NCI-H460 (cell line): Measurements from ENCODE around the gene DIS3L2. TPM values are rescaled to one million over a fixed set of nuclear protein-coding genes. Genes with fewer than 3 reads are reported as not detected.

Experiments
- DNase-seq: peaks from one replicate; pipeline ENCODE4 v3.0.0-alpha.2; 2016; ENCODE audit warnings: low read depth; ENCODE audit errors: extremely low read depth
- polyA plus RNA-seq: library from polyadenylated mRNA; depleted of rRNA; stranded (reverse); fragments of >200 nt; gene quantifications from 2 replicates; pipeline ENCODE4 v1.2.3, GENCODE V29; 2014; cell fraction: nucleus; rRNA removed
- total RNA-seq: library from RNA; depleted of rRNA; stranded (reverse); fragments of >200 nt; shearing (Covaris generic); gene quantifications from 2 replicates; pipeline ENCODE4 v1.2.3, GENCODE V29; 2014; rRNA removed

The DIS3L2 gene
- total RNA-seq, result 23.1 and 26.0 TPM in 2 replicates
- polyA plus RNA-seq, result 43.1 and 54.3 TPM in 2 replicates

- peak; percentile 64 for DNase-seq
Observed at GRCh38 chr2:231961349-231962166, at the start of gene DIS3L2. Gene DIS3L2, plus strand, starts transcription at chr2:231961713. Its CDS starts 53,215 bp downstream, at chr2:232014928.

GRCh38 chr2:231914077-231914690, 47.3 kb upstream of the DIS3L2 start:
- no peak for DNase-seq

- DNase-seq, result no peak
Observed at GRCh38 chr2:231917280-231918066, 44.0 kb upstream of the DIS3L2 start.

GRCh38 chr2:231918501-231919330, 42.8 kb upstream of the DIS3L2 start:
- DNase-seq, result no peak

GRCh38 chr2:231919341-231920035, 42.0 kb upstream of the DIS3L2 start:
- no peak for DNase-seq

- DNase-seq, result no peak
Observed at GRCh38 chr2:231920366-231920765, 41.1 kb upstream of the DIS3L2 start.

GRCh38 chr2:231920795-231921194, 40.7 kb upstream of the DIS3L2 start:
- DNase-seq, result no peak

- DNase-seq, result no peak
Observed at GRCh38 chr2:231922311-231923009, 39.1 kb upstream of the DIS3L2 start.

- DNase-seq, result no peak
Observed at GRCh38 chr2:231923010-231923344, 38.5 kb upstream of the DIS3L2 start.

GRCh38 chr2:231923951-231924888, 37.3 kb upstream of the DIS3L2 start:
- DNase-seq, result no peak

- no peak for DNase-seq
Observed at GRCh38 chr2:231924889-231925275, 36.6 kb upstream of the DIS3L2 start.

GRCh38 chr2:231925303-231926179, 36.0 kb upstream of the DIS3L2 start:
- DNase-seq, result peak; percentile 76

- peak; percentile 25 for DNase-seq
Observed at GRCh38 chr2:231926180-231926741, 35.3 kb upstream of the DIS3L2 start, which contains the start of gene NPPC. Gene NPPC, minus strand, starts transcription at chr2:231926396. Its CDS starts 147 bp downstream, at chr2:231926249.

- no peak for DNase-seq
Observed at GRCh38 chr2:231926761-231927565, 34.5 kb upstream of the DIS3L2 start.

GRCh38 chr2:231927566-231927890, 34.0 kb upstream of the DIS3L2 start:
- no peak for DNase-seq

- DNase-seq, result no peak
Observed at GRCh38 chr2:231928481-231928880, 33.0 kb upstream of the DIS3L2 start.
